H1 (cell line): ENCODE measurements around the gene RBM19. TPM values are rescaled to one million over a fixed set of nuclear protein-coding genes. Genes with fewer than 3 reads are reported as not detected.

ENCODE experiments used
- CTCF ChIA-PET: fragments of 300-600 bp; sonication (Branson Sonifier 250); formaldehyde crosslinking; loops from one replicate; lab custom pipeline; 2021; ENCODE audit not compliant: partially characterized antibody; lab: Charles Lee
- POLR2A ChIA-PET: fragments of 300-600 bp; sonication (Branson Sonifier 250); formaldehyde crosslinking; loops from one replicate; lab custom pipeline; 2021; ENCODE audit warnings: inconsistent platforms; ENCODE audit not compliant: partially characterized antibody; lab: Charles Lee
- DNase-seq, 2 experiments: peaks; one replicate each; pipeline versions ENCODE4 v3.0.0 to v3.0.0-alpha.2; 2010 to 2022; ENCODE audit warnings: low spot score in 2 of 2, low read depth in 1 of 2, mixed read lengths in 1 of 2
- FAIRE-seq: peaks from 2 replicates; lab custom pipeline; 2011; peaks lifted over from hg19 to GRCh38; lab: Jason Lieb, UNC
- H2AFZ ChIP-seq: 2 replicates; pipeline ENCODE4 v1.8.1; 2012; ENCODE audit warnings: low read length, inconsistent platforms
- H2AK5ac ChIP-seq: 2 replicates; pipeline ENCODE4 v1.6.1; 2013; ENCODE audit warnings: low read depth, low read length
- H2BK120ac ChIP-seq: replicated peaks from 2 replicates; pipeline ENCODE3; 2013; ENCODE audit warnings: low read depth, low read length, inconsistent platforms
- H2BK12ac ChIP-seq: 2 replicates; pipeline ENCODE4 v1.6.1; 2013; ENCODE audit warnings: low read depth, low read length
- H2BK15ac ChIP-seq: 2 replicates; pipeline ENCODE4 v1.6.1; 2013; ENCODE audit warnings: low read length
- H2BK20ac ChIP-seq: 2 replicates; pipeline ENCODE4 v1.6.1; 2013; ENCODE audit warnings: low read length
- H2BK5ac ChIP-seq: 2 replicates; pipeline ENCODE4 v1.6.1; 2013; ENCODE audit warnings: low read depth, low read length
- H3K14ac ChIP-seq: 2 replicates; pipeline ENCODE4 v1.6.1; 2013; ENCODE audit warnings: inconsistent platforms; ENCODE audit not compliant: insufficient read length
- H3K18ac ChIP-seq: 2 replicates; pipeline ENCODE4 v1.6.1; 2013; ENCODE audit warnings: low read length; ENCODE audit errors: extremely low read depth
- H3K23ac ChIP-seq: 2 replicates; pipeline ENCODE4 v1.6.1; 2013; ENCODE audit warnings: inconsistent platforms; ENCODE audit not compliant: insufficient read length
- H3K23me2 ChIP-seq: 2 replicates; pipeline ENCODE4 v1.6.1; 2013; ENCODE audit warnings: low read depth, low read length
- H3K27ac ChIP-seq: 2 replicates; pipeline ENCODE4 v1.6.1; 2011; ENCODE audit warnings: low read depth, low read length, inconsistent platforms
- H3K27me3 ChIP-seq, 4 experiments: replicated peaks in 1 of 4; 1 replicate in 1 of 4; 2 replicates in 3 of 4; pipeline versions ENCODE4 v1.6.1 to v1.8.1; 2011 to 2013; ENCODE audit warnings: low read length in 3 of 4, mild to moderate bottlenecking in 3 of 4, inconsistent platforms in 2 of 4, mixed read lengths in 2 of 4, moderate library complexity in 1 of 4; ENCODE audit not compliant: control insufficient read depth in 3 of 4, insufficient read depth in 3 of 4; ENCODE audit errors: extremely low read depth in 1 of 4
- H3K36me3 ChIP-seq, 4 experiments: 2 replicates each; pipeline versions ENCODE4 v1.6.1 to v1.8.1; 2011 to 2013; ENCODE audit warnings: mild to moderate bottlenecking in 4 of 4, low read length in 3 of 4, moderate library complexity in 2 of 4, control low read depth in 1 of 4, inconsistent platforms in 1 of 4; ENCODE audit not compliant: insufficient read depth in 4 of 4, control insufficient read depth in 2 of 4
- H3K4ac ChIP-seq: replicated peaks from 2 replicates; pipeline ENCODE3; 2013; ENCODE audit warnings: low read length, low read depth, mixed read lengths, inconsistent platforms; ENCODE audit not compliant: insufficient read length
- H3K4me1 ChIP-seq, 4 experiments: replicated peaks in 1 of 4; 1 replicate in 1 of 4; 2 replicates in 3 of 4; pipeline versions ENCODE4 v1.6.1 to v1.8.1; 2011 to 2013; ENCODE audit warnings: low read length in 3 of 4, inconsistent platforms in 2 of 4, mixed read lengths in 1 of 4; ENCODE audit not compliant: insufficient read depth in 4 of 4, control insufficient read depth in 3 of 4
- H3K4me2 ChIP-seq, 2 experiments: 2 replicates each; pipeline versions ENCODE4 v1.6.1 to v1.8.1; 2011 to 2013; ENCODE audit warnings: low read depth in 2 of 2, low read length in 2 of 2, control low read depth in 1 of 2, inconsistent platforms in 1 of 2, mild to moderate bottlenecking in 1 of 2; ENCODE audit not compliant: insufficient read depth in 1 of 2
- H3K4me3 ChIP-seq, 4 experiments: fragments of 200-600, 300-600 bp in 1 of 4; sonication (generic), shearing (Covaris generic), sonication (Bioruptor Twin) in 1 of 4; 2 replicates each; pipeline versions ENCODE4 v1.5.1 to v1.8.1; 2011 to 2016; ENCODE audit warnings: low read length in 4 of 4, low read depth in 3 of 4, control low read depth in 2 of 4, inconsistent platforms in 2 of 4, mild to moderate bottlenecking in 2 of 4, mixed read lengths in 1 of 4, moderate library complexity in 1 of 4; ENCODE audit not compliant: insufficient read depth in 2 of 4; ENCODE audit errors: extremely low read depth in 1 of 4
- H3K56ac ChIP-seq: replicated peaks from 2 replicates; pipeline ENCODE3; 2013; ENCODE audit warnings: low read depth, mild to moderate bottlenecking, mixed read lengths, low read length, inconsistent platforms; ENCODE audit not compliant: insufficient read length
- H3K79me1 ChIP-seq: 2 replicates; pipeline ENCODE4 v1.6.1; 2013; ENCODE audit warnings: low read depth, low read length, control low read depth
- H3K79me2 ChIP-seq, 2 experiments: 2 replicates each; pipeline versions ENCODE4 v1.6.1 to v1.8.1; 2012 to 2013; ENCODE audit warnings: low read length in 2 of 2, mild to moderate bottlenecking in 2 of 2, inconsistent platforms in 1 of 2; ENCODE audit not compliant: insufficient read depth in 2 of 2, control insufficient read depth in 1 of 2
- H3K9ac ChIP-seq, 4 experiments: replicated peaks in 1 of 4; 1 replicate in 1 of 4; 2 replicates in 3 of 4; pipeline versions ENCODE4 v1.6.1 to v1.8.1; 2011 to 2013; ENCODE audit warnings: low read depth in 3 of 4, low read length in 3 of 4, control low read depth in 2 of 4, mild to moderate bottlenecking in 2 of 4, moderate library complexity in 2 of 4, inconsistent platforms in 1 of 4; ENCODE audit errors: extremely low read depth in 1 of 4
- H3K9me3 ChIP-seq, 2 experiments: 2 replicates each; pipeline versions ENCODE4 v1.6.1 to v1.8.1; 2012 to 2013; ENCODE audit warnings: mild to moderate bottlenecking in 2 of 2, moderate library complexity in 2 of 2, control low read depth in 1 of 2, inconsistent platforms in 1 of 2, low read depth in 1 of 2, low read length in 1 of 2, mixed read lengths in 1 of 2; ENCODE audit not compliant: insufficient read depth in 2 of 2
- H4K20me1 ChIP-seq, 2 experiments: replicated peaks in 1 of 2; 2 replicates each; pipeline versions ENCODE3 to v1.8.1; 2011 to 2013; ENCODE audit warnings: inconsistent platforms in 2 of 2, low read length in 2 of 2, mild to moderate bottlenecking in 1 of 2; ENCODE audit not compliant: insufficient read depth in 2 of 2, control insufficient read depth in 1 of 2
- H4K5ac ChIP-seq: 2 replicates; pipeline ENCODE4 v1.6.1; 2013; ENCODE audit warnings: low read length, low read depth, mixed read lengths, inconsistent platforms; ENCODE audit not compliant: insufficient read length
- H4K8ac ChIP-seq: 2 replicates; pipeline ENCODE4 v1.8.0; 2013; ENCODE audit warnings: mild to moderate bottlenecking, moderate library complexity, low read length, inconsistent platforms; ENCODE audit not compliant: insufficient read depth; ENCODE audit errors: extremely low read depth
- H4K91ac ChIP-seq: replicated peaks from 2 replicates; pipeline ENCODE3; 2013; ENCODE audit warnings: low read length, mixed read lengths, inconsistent platforms; ENCODE audit not compliant: insufficient read length
- EP300 ChIP-seq, 2 experiments: IDR thresholded peaks; 1 replicate in 1 of 2; 2 replicates in 1 of 2; pipeline ENCODE4 v1.6.1; 2011 to 2012; ENCODE audit warnings: low read depth in 2 of 2, low read length in 2 of 2, mild to moderate bottlenecking in 2 of 2, borderline replicate concordance in 1 of 2, inconsistent platforms in 1 of 2, moderate library complexity in 1 of 2
- FOSL1 ChIP-seq: IDR thresholded peaks from 2 replicates; pipeline ENCODE4 v1.6.1; 2011; ENCODE audit warnings: mild to moderate bottlenecking, low read depth, low read length, moderate library complexity; ENCODE audit not compliant: insufficient read depth
- HDAC6 ChIP-seq: IDR thresholded peaks from one replicate; pipeline ENCODE4 v1.7.1; 2012; ENCODE audit warnings: low read depth, mild to moderate bottlenecking, inconsistent platforms, low read length, moderate library complexity
- KDM5A ChIP-seq: fragments of 200-600 bp; IDR thresholded peaks from 2 replicates; pipeline ENCODE4 v1.7.1; 2012; ENCODE audit warnings: mild to moderate bottlenecking, low read length, inconsistent platforms, mixed read lengths
- NANOG ChIP-seq: IDR thresholded peaks from 2 replicates; pipeline ENCODE4 v1.6.1; 2011; ENCODE audit warnings: low read length, low read depth, mild to moderate bottlenecking, inconsistent platforms; ENCODE audit not compliant: insufficient read depth, poor library complexity, severe bottlenecking
- PHF8 ChIP-seq: fragments of 200-600 bp; sonication (generic); conservative IDR thresholded peaks from 2 replicates; pipeline ENCODE4 v1.7.1; 2012; ENCODE audit warnings: low read depth, mild to moderate bottlenecking, inconsistent platforms, low read length, moderate library complexity
- RAD21 ChIP-seq, 2 experiments: IDR thresholded peaks in 1 of 2; conservative IDR thresholded peaks in 1 of 2; 2 replicates each; pipeline ENCODE4 v1.6.1; 2011; ENCODE audit warnings: low read depth in 2 of 2, low read length in 2 of 2, improper control_type of control experiment in 1 of 2, inconsistent platforms in 1 of 2, mild to moderate bottlenecking in 1 of 2, moderate library complexity in 1 of 2
- RXRA ChIP-seq: IDR thresholded peaks from 2 replicates; pipeline ENCODE4 v1.6.1; 2011; ENCODE audit warnings: low read depth, mild to moderate bottlenecking, low read length, moderate library complexity; ENCODE audit not compliant: insufficient read depth
- SUZ12 ChIP-seq: fragments of 200-600 bp; sonication (generic); IDR thresholded peaks from 2 replicates; pipeline ENCODE4 v1.6.1; 2012; ENCODE audit warnings: mild to moderate bottlenecking, inconsistent platforms, low read length, moderate library complexity, mixed read lengths
- WGBS, 2 experiments: shearing (Covaris generic) in 1 of 2; methylation state at CpG; one replicate each; pipeline versions ENCODE4 v1.1.6 to v1.1.7; 2013 to 2015; ENCODE audit warnings: low lambda C conversion rate in 2 of 2, mixed read lengths in 2 of 2, inconsistent platforms in 1 of 2, low coverage in 1 of 2, missing lambda C conversion rate in 1 of 2; ENCODE audit not compliant: insufficient replicate concordance in 2 of 2, insufficient coverage in 1 of 2, insufficient read length in 1 of 2; ENCODE audit errors: extremely low coverage in 1 of 2, missing lambda C conversion rate in 1 of 2; 5-methylcytosine and 5-hydroxymethylcytosine counted together
- polyA plus RNA-seq, 7 experiments: library from polyadenylated mRNA; depleted of rRNA in 3 of 7; stranded (reverse) in 5 of 7; unstranded in 2 of 7; fragments of >200 nt in 5 of 7; fragments of 200-250 nt in 2 of 7; gene quantifications; 1 replicate in 5 of 7; 2 replicates in 1 of 7; 4 replicates in 1 of 7; pipeline versions ENCODE4 v1.2.1 to v1.2.3, GENCODE V29; 2011 to 2013; ENCODE audit warnings: missing spikeins in 2 of 7, mixed read lengths in 2 of 7
- total RNA-seq: library from RNA; stranded (reverse); fragmentation: NEBNext Ultra II Directional; extraction: Animal tissue kit (Norgen Biotek cat#: 25700); gene quantifications from 2 replicates; pipeline ENCODE4 v1.2.1, GENCODE V29; 2021
- TF ChIP-seq, protein P1 (sequence below): IDR thresholded peaks from 2 replicates; pipeline ENCODE4 v1.6.1; 2011; ENCODE audit warnings: low read length, improper control_type of control experiment

The RBM19 gene
- total and polyA plus RNA-seq, 2 of the 8 experiments (the other 6 are each of a cell fraction or from before 2014, with no cell fraction given) = 23.4 to 61.9 TPM

DNA sequence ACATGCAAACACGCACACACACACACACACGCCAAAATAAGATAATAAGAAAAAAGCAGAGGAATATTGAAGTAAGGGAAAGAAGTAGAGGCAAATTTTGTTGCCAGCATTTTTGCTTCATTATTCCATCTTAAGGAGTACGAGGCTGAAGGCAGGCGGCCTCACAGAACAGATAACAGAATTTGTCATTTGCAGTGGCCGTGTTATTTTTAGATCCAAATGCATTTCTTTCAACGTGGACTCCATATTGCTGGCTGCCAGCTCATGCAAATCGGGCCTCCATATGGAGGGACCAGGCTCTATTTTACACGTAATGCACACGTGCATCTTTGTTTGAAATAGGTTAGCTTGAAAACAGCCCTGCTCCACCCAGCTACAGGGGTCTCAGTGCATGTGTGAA, 172.9 kb downstream of the RBM19 start:
- Histone ChIP-seq H4K8ac (no peak overlapping the region), H3K36me3 (no peaks in the 10 kb centered on the region), H2BK20ac (no peak overlapping the region), H4K91ac (no peak overlapping the region), H2AFZ (no peak overlapping the region), H3K4me2 (no peak overlapping the region), H4K5ac (no peak overlapping the region), H3K4me3 (no peak overlapping the region), H2BK15ac (no peak overlapping the region), H3K27ac (no peak overlapping the region), H4K20me1 (no peaks in the 10 kb centered on the region), H3K18ac (no peak overlapping the region), H2AK5ac (no peak overlapping the region), H3K23ac (no peak overlapping the region), H2BK12ac (no peak overlapping the region), H3K4ac (no peak overlapping the region), H3K79me2 (no peaks in the 10 kb centered on the region), H3K9ac (no peak overlapping the region), H3K23me2 (no peaks in the 10 kb centered on the region), H2BK120ac (no peak overlapping the region), H3K27me3 (no peaks in the 10 kb centered on the region), H3K9me3 (no peaks in the 10 kb centered on the region), H3K4me1 (peaks cover 0 to 3% (median 0%) of the 10 kb centered on the region in 4 experiments; a peak in 2 of 7 replicates), H2BK5ac (no peak overlapping the region), H3K14ac (no peak overlapping the region), H3K79me1 (no peaks in the 10 kb centered on the region)
- POLR2A ChIA-PET = no interaction called here
- DNase-seq (no peak), FAIRE-seq (no peak)
- 93% methylated on average over 9 of the region's 9 CpGs; no CpG with 5 or more reads in 1 of the 2 experiments for WGBS, 2 experiments
- CTCF ChIA-PET = interaction anchor here (1.9 kb wide), 1 partner anchor 22 kb away, joined by 5 read pairs; no protein-coding TSS in a partner anchor
- TF ChIP-seq SUZ12 (no peak), HDAC6 (no peak), FOSL1 (no peak), RAD21 (IDR thresholded peaks at IDR 0.05 in 1 of 2, conservative IDR thresholded peaks at IDR 0.05 in 1 of 2; ENCODE audit: low read depth in 2 of 2, low read length in 2 of 2) (no peak), RXRA (no peak), KDM5A (no peak), NANOG (no peak), PHF8 (no peak), EP300 (IDR thresholded peaks at IDR 0.05; ENCODE audit: borderline replicate concordance in 1 of 2, low read depth in 2 of 2, low read length in 2 of 2) (no peak)
- TF ChIP-seq, protein P1, sequence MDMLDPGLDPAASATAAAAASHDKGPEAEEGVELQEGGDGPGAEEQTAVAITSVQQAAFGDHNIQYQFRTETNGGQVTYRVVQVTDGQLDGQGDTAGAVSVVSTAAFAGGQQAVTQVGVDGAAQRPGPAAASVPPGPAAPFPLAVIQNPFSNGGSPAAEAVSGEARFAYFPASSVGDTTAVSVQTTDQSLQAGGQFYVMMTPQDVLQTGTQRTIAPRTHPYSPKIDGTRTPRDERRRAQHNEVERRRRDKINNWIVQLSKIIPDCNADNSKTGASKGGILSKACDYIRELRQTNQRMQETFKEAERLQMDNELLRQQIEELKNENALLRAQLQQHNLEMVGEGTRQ = no peak
- TF ChIP-seq, all 59 proteins: peak for 0
- H3K56ac ChIP-seq = no peak overlapping the region
